Stomach (tissue), 9 donors: ENCODE data around the gene SLC39A8. TPM values are rescaled to one million over a fixed set of nuclear protein-coding genes. Genes with fewer than 3 reads are reported as not detected.

Experiments
- DNase-seq, 2 donors: peaks; one replicate each; pipeline versions ENCODE4 v3.0.0 to v3.0.0-alpha.2; 2013 to 2019
- H3K27ac ChIP-seq, 5 donors: fragments of 200-600 bp in 4 of 5; sonication (generic) in 4 of 5; one replicate each; pipeline ENCODE4 v1.5.1; 2013 to 2019; ENCODE audit warnings: mild to moderate bottlenecking in 1 of 5, moderate library complexity in 1 of 5
- H3K27me3 ChIP-seq, 3 donors: fragments of 200-600 bp; sonication (generic); one replicate each; pipeline ENCODE4 v1.5.1; 2017 to 2019; ENCODE audit warnings: mixed run types in 1 of 3
- H3K36me3 ChIP-seq, 4 donors: fragments of 200-600 bp; sonication (generic); 1 replicate in 3 of 4; 2 replicates in 1 of 4; pipeline ENCODE4 v1.5.1; 2016 to 2019
- H3K4me1 ChIP-seq, 4 donors: fragments of 200-600 bp; sonication (generic); one replicate each; pipeline ENCODE4 v1.5.1; 2016 to 2019
- H3K4me3 ChIP-seq, 4 donors: fragments of 200-600 bp; sonication (generic) in 3 of 4; one replicate each; pipeline ENCODE4 v1.5.1; 2016 to 2019; ENCODE audit warnings: mild to moderate bottlenecking in 1 of 4
- H3K9me3 ChIP-seq, 4 donors: fragments of 200-600 bp; sonication (generic); one replicate each; pipeline ENCODE4 v1.5.1; 2016 to 2019
- EP300 ChIP-seq: sonication (generic); formaldehyde crosslinking; IDR thresholded peaks from one replicate; pipeline ENCODE4 v1.6.1; 2017; ENCODE audit warnings: antibody characterized with exemption
- POLR2A ChIP-seq, 4 donors: fragments of 450-650 bp; IDR thresholded peaks; one replicate each; pipeline ENCODE4 v1.6.1; 2016; ENCODE audit warnings: antibody characterized with exemption in 4 of 4, control low read depth in 2 of 4, mild to moderate bottlenecking in 1 of 4, moderate library complexity in 1 of 4
- POLR2AphosphoS5 ChIP-seq, 3 donors: sonication (generic); formaldehyde crosslinking; IDR thresholded peaks; one replicate each; pipeline ENCODE4 v1.6.1; 2016; ENCODE audit warnings: antibody characterized with exemption in 3 of 3
- WGBS, 5 donors: extraction: QIAGEN DNeasy Blood & Tissue Kit in 3 of 5; methylation state at CpG; one replicate each; pipeline versions ENCODE4 v1.1.5 to v1.1.7; 2013 to 2018; 5-methylcytosine and 5-hydroxymethylcytosine counted together
- intact Hi-C: fragments of 100-400 bp; cut with DNase I; formaldehyde crosslinking; loops from one replicate; pipeline ENCODE4 v1.15.1; 2023; ENCODE audit warnings: low total_unique reads
- polyA plus RNA-seq, 3 donors: library from polyadenylated mRNA; stranded (reverse); fragments of 200-250 nt; gene quantifications; one replicate each; pipeline ENCODE4 v1.2.3, GENCODE V29; 2013
- total RNA-seq, 5 donors: library from RNA; depleted of rRNA; stranded (reverse); fragments of >200 nt; gene quantifications; one replicate each; pipeline versions ENCODE4 v1.1.0 to v1.2.3, GENCODE V29; 2014 to 2016
- TF ChIP-seq, protein P1 (sequence below), 7 experiments: fragments of 450-650 bp in 4 of 7; fragments of 200-600 bp in 3 of 7; sonication (generic) in 3 of 7; IDR thresholded peaks; one replicate each; pipeline ENCODE4 v1.5.1; 2016 to 2019; ENCODE audit warnings: antibody characterized with exemption in 7 of 7, control low read depth in 2 of 7, mild to moderate bottlenecking in 1 of 7
- donor health status: healthy with polysubstance abuse.
- donor health status: Bipolar disorder and iron deficiency.
- donor health status: healthy.

SLC39A8 gene
- total and polyA plus RNA-seq, 8 donors = 1.8 to 24.6 (median 9.4) TPM

DNA sequence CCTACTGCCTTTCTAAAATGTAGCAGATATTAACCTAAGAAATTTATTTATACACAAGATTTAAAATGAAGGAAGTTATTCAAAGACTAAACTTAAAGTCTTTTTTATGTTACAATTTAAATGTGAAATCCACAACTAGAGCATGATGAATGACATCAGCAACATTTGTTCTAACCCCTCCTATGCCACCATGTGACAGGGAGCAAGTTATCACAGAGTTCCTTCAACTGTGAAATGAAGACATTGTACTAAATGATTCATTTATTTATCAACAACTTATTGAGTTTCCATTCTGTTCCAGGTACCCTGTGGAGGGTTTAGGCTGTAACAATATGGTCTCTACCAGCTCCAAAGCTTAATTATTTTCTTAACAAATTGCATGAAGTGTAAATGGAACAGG, 76.9 kb downstream of the SLC39A8 start:
- no peak overlapping the region for H3K4me3 ChIP-seq
- H3K9me3 ChIP-seq = no peaks in the 10 kb centered on the region
- no peak for TF ChIP-seq POLR2AphosphoS5 (IDR thresholded peaks at IDR 0.05)
- TF ChIP-seq, protein P1, sequence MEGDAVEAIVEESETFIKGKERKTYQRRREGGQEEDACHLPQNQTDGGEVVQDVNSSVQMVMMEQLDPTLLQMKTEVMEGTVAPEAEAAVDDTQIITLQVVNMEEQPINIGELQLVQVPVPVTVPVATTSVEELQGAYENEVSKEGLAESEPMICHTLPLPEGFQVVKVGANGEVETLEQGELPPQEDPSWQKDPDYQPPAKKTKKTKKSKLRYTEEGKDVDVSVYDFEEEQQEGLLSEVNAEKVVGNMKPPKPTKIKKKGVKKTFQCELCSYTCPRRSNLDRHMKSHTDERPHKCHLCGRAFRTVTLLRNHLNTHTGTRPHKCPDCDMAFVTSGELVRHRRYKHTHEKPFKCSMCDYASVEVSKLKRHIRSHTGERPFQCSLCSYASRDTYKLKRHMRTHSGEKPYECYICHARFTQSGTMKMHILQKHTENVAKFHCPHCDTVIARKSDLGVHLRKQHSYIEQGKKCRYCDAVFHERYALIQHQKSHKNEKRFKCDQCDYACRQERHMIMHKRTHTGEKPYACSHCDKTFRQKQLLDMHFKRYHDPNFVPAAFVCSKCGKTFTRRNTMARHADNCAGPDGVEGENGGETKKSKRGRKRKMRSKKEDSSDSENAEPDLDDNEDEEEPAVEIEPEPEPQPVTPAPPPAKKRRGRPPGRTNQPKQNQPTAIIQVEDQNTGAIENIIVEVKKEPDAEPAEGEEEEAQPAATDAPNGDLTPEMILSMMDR (IDR thresholded peaks at IDR 0.05) = no peak
- TF ChIP-seq POLR2A (IDR thresholded peaks at IDR 0.05) = no peak
- no peak for TF ChIP-seq EP300
- no peak overlapping the region for H3K27ac ChIP-seq
- intact Hi-C loops = no loop called here
- H3K36me3 ChIP-seq = no peaks in the 10 kb centered on the region
- H3K4me1 ChIP-seq = no peaks in the 10 kb centered on the region
- H3K27me3 ChIP-seq = no peaks in the 10 kb centered on the region
- no peak for DNase-seq

DNA sequence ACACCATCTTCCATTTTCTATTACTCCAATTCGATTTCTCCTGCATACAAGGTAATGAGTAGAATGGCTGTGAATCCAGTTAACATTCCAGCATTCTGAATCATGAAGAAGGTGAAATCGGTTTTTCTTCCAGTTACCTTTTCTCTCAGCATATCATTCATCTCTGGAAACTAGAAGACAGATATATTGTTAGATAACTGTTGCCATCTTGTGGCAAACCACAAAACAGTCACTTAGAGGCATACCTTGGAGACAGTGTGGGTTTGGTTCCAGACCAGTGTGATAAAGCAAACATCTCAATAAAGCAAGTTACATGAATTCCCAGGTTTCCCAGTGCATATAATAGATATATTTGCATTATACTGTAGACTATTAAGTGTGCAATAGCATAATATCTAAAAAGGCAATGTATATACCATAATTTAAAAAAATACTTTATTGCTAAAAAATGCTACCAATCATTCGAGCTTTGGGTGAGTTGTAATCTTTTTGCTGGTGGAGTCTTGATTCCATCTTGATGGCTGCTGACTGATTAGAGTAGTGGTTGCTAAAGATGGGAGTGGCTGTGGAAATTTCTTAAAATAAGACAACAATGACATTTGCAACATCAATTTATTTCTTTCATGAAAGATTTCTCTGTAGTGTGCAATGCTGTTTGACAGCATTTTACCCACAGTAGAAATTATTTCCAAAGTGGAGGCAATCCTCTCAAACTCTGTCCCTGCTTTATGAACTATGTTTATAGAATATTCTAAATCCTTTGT, 82.1 kb downstream of the SLC39A8 start:
- TF ChIP-seq, protein P1 (IDR thresholded peaks at IDR 0.05) = peak in 4 of 7 experiments; percentile 13 to 36 (median 24)
- TF ChIP-seq POLR2AphosphoS5 (IDR thresholded peaks at IDR 0.05) = no peak
- H3K36me3 ChIP-seq = no peaks in the 10 kb centered on the region
- H3K9me3 ChIP-seq = no peaks in the 10 kb centered on the region
- no peaks in the 10 kb centered on the region for H3K4me1 ChIP-seq
- intact Hi-C loops = no loop called here
- peak in 1 of 2 donors; percentile 69 for DNase-seq
- no peak overlapping the region for H3K27ac ChIP-seq
- WGBS, 5 donors = 52 to 62% (median 56%) methylated on average over 3 of the region's 3 CpGs
- H3K4me3 ChIP-seq = no peak overlapping the region
- no peaks in the 10 kb centered on the region for H3K27me3 ChIP-seq

DNA sequence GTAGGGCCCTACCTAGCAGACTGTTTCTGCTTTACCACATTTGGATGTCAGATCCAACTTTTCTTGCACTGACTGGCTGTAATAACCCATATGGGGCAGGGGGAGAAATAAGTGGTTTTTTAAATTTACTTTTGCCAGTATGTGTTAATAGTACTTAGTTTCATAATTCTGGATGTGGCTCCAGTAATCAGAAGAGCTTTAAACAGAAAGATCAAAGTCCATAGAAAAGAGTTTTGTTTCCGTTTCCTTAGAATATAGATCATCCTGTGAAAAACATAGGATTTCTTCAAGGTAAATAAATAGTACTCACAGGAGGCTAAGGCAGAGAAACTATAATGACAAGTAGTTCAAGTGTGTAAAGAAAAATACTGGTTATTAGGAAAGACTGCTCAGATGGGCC, 85.6 kb downstream of the SLC39A8 start:
- Histone ChIP-seq H3K27me3 (no peaks in the 10 kb centered on the region), H3K4me3 (no peak overlapping the region), H3K36me3 (no peaks in the 10 kb centered on the region), H3K9me3 (no peaks in the 10 kb centered on the region), H3K4me1 (no peaks in the 10 kb centered on the region), H3K27ac (no peak overlapping the region)
- DNase-seq = no peak
- WGBS, 5 donors = 67 to 88% (median 73%) methylated on average over 1 of the region's 1 CpG
- intact Hi-C loops = no loop called here
- TF ChIP-seq POLR2AphosphoS5 (IDR thresholded peaks at IDR 0.05) = no peak
- TF ChIP-seq, protein P1 (IDR thresholded peaks at IDR 0.05) = no peak
- TF ChIP-seq EP300 = no peak
- no peak for TF ChIP-seq POLR2A (IDR thresholded peaks at IDR 0.05)

DNA sequence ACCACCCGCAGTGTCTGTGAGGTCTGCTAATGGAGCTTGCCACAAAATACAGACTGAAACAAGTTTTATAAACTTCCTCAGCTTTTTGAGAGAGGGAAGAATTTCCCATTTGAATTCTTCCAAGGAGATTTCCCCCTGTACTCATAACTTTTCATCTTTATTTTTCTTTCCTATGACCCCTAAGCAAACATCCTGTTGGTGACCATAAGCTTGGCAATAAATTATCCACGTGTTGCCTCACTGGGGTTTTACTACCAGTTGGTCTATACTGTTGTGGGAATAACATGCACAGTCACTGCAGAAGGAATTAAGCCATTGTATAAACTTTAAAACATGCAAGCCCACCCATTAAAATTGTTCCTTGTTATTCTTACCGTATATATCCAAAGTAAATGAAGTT, 86.2 kb downstream of the SLC39A8 start:
- TF ChIP-seq, protein P1 (IDR thresholded peaks at IDR 0.05) = no peak
- TF ChIP-seq POLR2A (IDR thresholded peaks at IDR 0.05) = no peak
- no peak for TF ChIP-seq POLR2AphosphoS5 (IDR thresholded peaks at IDR 0.05)
- no peak for TF ChIP-seq EP300
- no peaks in the 10 kb centered on the region for H3K36me3 ChIP-seq
- no peaks in the 10 kb centered on the region for H3K4me1 ChIP-seq
- no peak for DNase-seq
- intact Hi-C loops = no loop called here
- no peaks in the 10 kb centered on the region for H3K9me3 ChIP-seq
- WGBS, 5 donors = 49 to 65% (median 61%) methylated on average over 3 of the region's 3 CpGs
- H3K4me3 ChIP-seq = no peak overlapping the region
- H3K27ac ChIP-seq = no peak overlapping the region
- no peaks in the 10 kb centered on the region for H3K27me3 ChIP-seq
